HL-60 (cell line): ENCODE results near the gene TTC39A.

Experiments used
- DNase-seq, 2 experiments: peaks; one replicate each; pipeline ENCODE4 v3.0.0-alpha.2; 2010 to 2020; ENCODE audit warnings: low read depth in 1 of 2, low spot score in 1 of 2
- H3K27ac ChIP-seq: fragments of 250-450 bp; sonication (Bioruptor Pico); replicated peaks from 2 replicates; pipeline ENCODE4 v1.5.1; 2020; ENCODE audit warnings: mild to moderate bottlenecking, moderate library complexity
- H3K27me3 ChIP-seq: fragments of 250-450 bp; sonication (Bioruptor Pico); 2 replicates; pipeline ENCODE4 v1.5.1; 2021; ENCODE audit warnings: mild to moderate bottlenecking, moderate library complexity; ENCODE audit not compliant: insufficient read depth, poor library complexity, severe bottlenecking
- H3K4me3 ChIP-seq: replicated peaks from 2 replicates; pipeline ENCODE4 v1.5.1; 2011; ENCODE audit warnings: mild to moderate bottlenecking, control low read depth, low read length; ENCODE audit not compliant: insufficient read depth
- GABPA ChIP-seq: IDR thresholded peaks from 2 replicates; pipeline ENCODE4 v1.6.1; 2012; ENCODE audit warnings: low read depth
- POLR2AphosphoS5 ChIP-seq: IDR thresholded peaks from 2 replicates; pipeline ENCODE4 v1.6.1; 2012; ENCODE audit warnings: low read depth
- SPI1 ChIP-seq: IDR thresholded peaks from 2 replicates; pipeline ENCODE4 v1.6.1; 2012; ENCODE audit warnings: low read depth, mild to moderate bottlenecking, borderline replicate concordance
- TF ChIP-seq, protein P1 (sequence below): IDR thresholded peaks from one replicate; pipeline ENCODE4 v1.5.1; 2011; ENCODE audit warnings: low read length, control low read depth, inconsistent platforms; ENCODE audit not compliant: insufficient read depth
- TF ChIP-seq, protein P2 (sequence below): IDR thresholded peaks from 2 replicates; pipeline ENCODE4 v1.6.1; 2012; ENCODE audit warnings: low read depth; ENCODE audit not compliant: insufficient replicate concordance

The TTC39A gene

GRCh38 chr1:51302746-51303145, 27.6 kb downstream of the TTC39A start:
- Histone ChIP-seq H3K4me3 (no peak overlapping the region), H3K27ac (no peak overlapping the region), H3K27me3 (no peaks in the 10 kb centered on the region)
- DNase-seq = no peak
- TF ChIP-seq POLR2AphosphoS5 (no peak), GABPA (no peak), SPI1 (no peak)
- TF ChIP-seq, protein P1, sequence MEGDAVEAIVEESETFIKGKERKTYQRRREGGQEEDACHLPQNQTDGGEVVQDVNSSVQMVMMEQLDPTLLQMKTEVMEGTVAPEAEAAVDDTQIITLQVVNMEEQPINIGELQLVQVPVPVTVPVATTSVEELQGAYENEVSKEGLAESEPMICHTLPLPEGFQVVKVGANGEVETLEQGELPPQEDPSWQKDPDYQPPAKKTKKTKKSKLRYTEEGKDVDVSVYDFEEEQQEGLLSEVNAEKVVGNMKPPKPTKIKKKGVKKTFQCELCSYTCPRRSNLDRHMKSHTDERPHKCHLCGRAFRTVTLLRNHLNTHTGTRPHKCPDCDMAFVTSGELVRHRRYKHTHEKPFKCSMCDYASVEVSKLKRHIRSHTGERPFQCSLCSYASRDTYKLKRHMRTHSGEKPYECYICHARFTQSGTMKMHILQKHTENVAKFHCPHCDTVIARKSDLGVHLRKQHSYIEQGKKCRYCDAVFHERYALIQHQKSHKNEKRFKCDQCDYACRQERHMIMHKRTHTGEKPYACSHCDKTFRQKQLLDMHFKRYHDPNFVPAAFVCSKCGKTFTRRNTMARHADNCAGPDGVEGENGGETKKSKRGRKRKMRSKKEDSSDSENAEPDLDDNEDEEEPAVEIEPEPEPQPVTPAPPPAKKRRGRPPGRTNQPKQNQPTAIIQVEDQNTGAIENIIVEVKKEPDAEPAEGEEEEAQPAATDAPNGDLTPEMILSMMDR = no peak
- TF ChIP-seq, protein P2, sequence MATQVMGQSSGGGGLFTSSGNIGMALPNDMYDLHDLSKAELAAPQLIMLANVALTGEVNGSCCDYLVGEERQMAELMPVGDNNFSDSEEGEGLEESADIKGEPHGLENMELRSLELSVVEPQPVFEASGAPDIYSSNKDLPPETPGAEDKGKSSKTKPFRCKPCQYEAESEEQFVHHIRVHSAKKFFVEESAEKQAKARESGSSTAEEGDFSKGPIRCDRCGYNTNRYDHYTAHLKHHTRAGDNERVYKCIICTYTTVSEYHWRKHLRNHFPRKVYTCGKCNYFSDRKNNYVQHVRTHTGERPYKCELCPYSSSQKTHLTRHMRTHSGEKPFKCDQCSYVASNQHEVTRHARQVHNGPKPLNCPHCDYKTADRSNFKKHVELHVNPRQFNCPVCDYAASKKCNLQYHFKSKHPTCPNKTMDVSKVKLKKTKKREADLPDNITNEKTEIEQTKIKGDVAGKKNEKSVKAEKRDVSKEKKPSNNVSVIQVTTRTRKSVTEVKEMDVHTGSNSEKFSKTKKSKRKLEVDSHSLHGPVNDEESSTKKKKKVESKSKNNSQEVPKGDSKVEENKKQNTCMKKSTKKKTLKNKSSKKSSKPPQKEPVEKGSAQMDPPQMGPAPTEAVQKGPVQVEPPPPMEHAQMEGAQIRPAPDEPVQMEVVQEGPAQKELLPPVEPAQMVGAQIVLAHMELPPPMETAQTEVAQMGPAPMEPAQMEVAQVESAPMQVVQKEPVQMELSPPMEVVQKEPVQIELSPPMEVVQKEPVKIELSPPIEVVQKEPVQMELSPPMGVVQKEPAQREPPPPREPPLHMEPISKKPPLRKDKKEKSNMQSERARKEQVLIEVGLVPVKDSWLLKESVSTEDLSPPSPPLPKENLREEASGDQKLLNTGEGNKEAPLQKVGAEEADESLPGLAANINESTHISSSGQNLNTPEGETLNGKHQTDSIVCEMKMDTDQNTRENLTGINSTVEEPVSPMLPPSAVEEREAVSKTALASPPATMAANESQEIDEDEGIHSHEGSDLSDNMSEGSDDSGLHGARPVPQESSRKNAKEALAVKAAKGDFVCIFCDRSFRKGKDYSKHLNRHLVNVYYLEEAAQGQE = no peak

DNA sequence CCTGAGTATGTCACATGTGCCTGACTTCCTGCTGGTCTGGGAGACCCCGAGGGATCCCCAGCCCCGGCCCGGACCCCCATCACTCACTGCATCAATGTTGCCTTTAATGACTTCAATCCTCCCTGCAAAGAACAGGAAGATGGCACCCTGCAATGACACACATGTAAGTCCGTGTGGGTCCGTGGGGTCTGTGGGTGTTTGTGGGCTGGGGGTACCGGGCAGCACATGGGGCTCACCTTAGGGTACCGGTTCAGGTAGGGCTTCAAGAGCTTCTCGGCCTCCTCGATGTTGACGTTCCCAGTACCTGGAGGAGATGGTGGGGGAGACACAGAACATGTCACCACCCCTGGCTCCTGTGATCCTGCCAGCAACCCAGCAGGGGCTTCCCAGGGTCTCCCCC, 28.1 kb downstream of the TTC39A start:
- TF ChIP-seq SPI1 (no peak), GABPA (no peak), POLR2AphosphoS5 (no peak)
- TF ChIP-seq, protein P2 = no peak
- TF ChIP-seq, protein P1 = no peak
- no peaks in the 10 kb centered on the region for H3K27me3 ChIP-seq
- H3K27ac ChIP-seq = no peak overlapping the region
- no peak overlapping the region for H3K4me3 ChIP-seq
- DNase-seq = no peak

- TF ChIP-seq, protein P1 = no peak
- TF ChIP-seq SPI1 (no peak), GABPA (no peak), POLR2AphosphoS5 (no peak)
- TF ChIP-seq, protein P2 = no peak
- DNase-seq = no peak
- H3K27me3 ChIP-seq = no peaks in the 10 kb centered on the region
- no peak overlapping the region for H3K4me3 ChIP-seq
- H3K27ac ChIP-seq = no peak overlapping the region
Observed at GRCh38 chr1:51301844-51302162, 28.6 kb downstream of the TTC39A start.
